ENCODE measurements around the gene RASGRP1.

Gene RASGRP1

GRCh38 chr15:38482572-38482971 is 82.0 kb downstream of the RASGRP1 start:
- TF ChIP-seq ZNF274 (IDR thresholded peaks at IDR 0.05; ENCODE audit: low read depth, low read length), result no peak
- H3K4me3 ChIP-seq (ENCODE audit: low read length), result no peak overlapping the region

- TF ChIP-seq ZNF274 (IDR thresholded peaks at IDR 0.05; ENCODE audit: low read depth, low read length), result no peak
- no peak overlapping the region for H3K4me3 ChIP-seq (ENCODE audit: low read length)
Observed at GRCh38 chr15:38481761-38482160, 82.9 kb downstream of the RASGRP1 start.

- no peak for TF ChIP-seq ZNF274 (IDR thresholded peaks at IDR 0.05; ENCODE audit: low read depth, low read length)
- H3K4me3 ChIP-seq (ENCODE audit: low read length), result no peak overlapping the region
Observed at GRCh38 chr15:38481113-38481512, 83.5 kb downstream of the RASGRP1 start.

GRCh38 chr15:38479756-38480155 is 84.9 kb downstream of the RASGRP1 start:
- H3K4me3 ChIP-seq (ENCODE audit: low read length), result no peak overlapping the region
- no peak for TF ChIP-seq ZNF274 (IDR thresholded peaks at IDR 0.05; ENCODE audit: low read depth, low read length)

GRCh38 chr15:38479266-38479665 is 85.3 kb downstream of the RASGRP1 start:
- TF ChIP-seq ZNF274 (IDR thresholded peaks at IDR 0.05; ENCODE audit: low read depth, low read length), result no peak
- no peak overlapping the region for H3K4me3 ChIP-seq (ENCODE audit: low read length)

- no peak for TF ChIP-seq ZNF274 (IDR thresholded peaks at IDR 0.05; ENCODE audit: low read depth, low read length)
- H3K4me3 ChIP-seq (ENCODE audit: low read length), result no peak overlapping the region
Observed at GRCh38 chr15:38477637-38478036, 87.0 kb downstream of the RASGRP1 start.

- no peak for TF ChIP-seq ZNF274 (IDR thresholded peaks at IDR 0.05; ENCODE audit: low read depth, low read length)
- H3K4me3 ChIP-seq (ENCODE audit: low read length), result no peak overlapping the region
Observed at GRCh38 chr15:38476120-38476519, 88.5 kb downstream of the RASGRP1 start.

GRCh38 chr15:38475361-38475760 is 89.3 kb downstream of the RASGRP1 start:
- no peak for TF ChIP-seq ZNF274 (IDR thresholded peaks at IDR 0.05; ENCODE audit: low read depth, low read length)

GRCh38 chr15:38474155-38474757 is 90.4 kb downstream of the RASGRP1 start:
- H3K4me3 ChIP-seq (ENCODE audit: low read length), result no peak overlapping the region
- no peak for TF ChIP-seq ZNF274 (IDR thresholded peaks at IDR 0.05; ENCODE audit: low read depth, low read length)

More at GRCh38 chr15:38475361-38475760, 89.3 kb downstream of the RASGRP1 start:
- no peak overlapping the region for H3K4me3 ChIP-seq (ENCODE audit: low read length)

GRCh38 chr15:38471974-38472373 is 92.6 kb downstream of the RASGRP1 start:
- no peak overlapping the region for H3K4me3 ChIP-seq (ENCODE audit: low read length)
- no peak for TF ChIP-seq ZNF274 (IDR thresholded peaks at IDR 0.05; ENCODE audit: low read depth, low read length)

- H3K4me3 ChIP-seq (ENCODE audit: low read length), result no peak overlapping the region
- no peak for TF ChIP-seq ZNF274 (IDR thresholded peaks at IDR 0.05; ENCODE audit: low read depth, low read length)
Observed at GRCh38 chr15:38470816-38471215, 93.8 kb downstream of the RASGRP1 start.

GRCh38 chr15:38464675-38465074 is 99.9 kb downstream of the RASGRP1 start:
- no peak overlapping the region for H3K4me3 ChIP-seq (ENCODE audit: low read length)
- no peak for TF ChIP-seq ZNF274 (IDR thresholded peaks at IDR 0.05; ENCODE audit: low read depth, low read length)

GRCh38 chr15:38463893-38464292 is 100.7 kb downstream of the RASGRP1 start:
- no peak overlapping the region for H3K4me3 ChIP-seq (ENCODE audit: low read length)
- no peak for TF ChIP-seq ZNF274 (IDR thresholded peaks at IDR 0.05; ENCODE audit: low read depth, low read length)

- no peak overlapping the region for H3K4me3 ChIP-seq (ENCODE audit: low read length)
- no peak for TF ChIP-seq ZNF274 (IDR thresholded peaks at IDR 0.05; ENCODE audit: low read depth, low read length)
Observed at GRCh38 chr15:38461066-38461833, 103.4 kb downstream of the RASGRP1 start.

GRCh38 chr15:38460543-38460942 is 104.1 kb downstream of the RASGRP1 start:
- no peak overlapping the region for H3K4me3 ChIP-seq (ENCODE audit: low read length)
- no peak for TF ChIP-seq ZNF274 (IDR thresholded peaks at IDR 0.05; ENCODE audit: low read depth, low read length)

Data from GM08714 (cell line).